HG02840 (cell line): ENCODE results near the gene EP300.
"Not testable (repeated sequence)": the region's sequence is repeated elsewhere in the genome, so short reads cannot be mapped to it uniquely, and the experiment has no call there.

Experiments
- ATAC-seq: cut with Tn5 transposase; IDR thresholded peaks from one replicate; pipeline ENCODE4 v1.9.1; 2021; ENCODE audit warnings: mild to moderate bottlenecking, moderate library complexity, moderate number of reproducible peaks; ENCODE audit not compliant: unreplicated experiment, low FRiP score

EP300 gene

GRCh38 chr22:41092023-41092817 is at the start of gene EP300:
Gene EP300 (plus strand): TSS chr22:41092592. CDS start chr22:41093005, 413 bp downstream.
- peak; percentile 33 for ATAC-seq

- no peak for ATAC-seq
Observed at GRCh38 chr22:41043722-41044121, 48.7 kb upstream of the EP300 start.

GRCh38 chr22:41045575-41045974 is 46.8 kb upstream of the EP300 start:
- not testable (repeated sequence) for ATAC-seq

GRCh38 chr22:41047801-41048211 is 44.6 kb upstream of the EP300 start:
- ATAC-seq: no peak

GRCh38 chr22:41048345-41048744 is 44.0 kb upstream of the EP300 start:
- ATAC-seq: not testable (repeated sequence)

- no peak for ATAC-seq
Observed at GRCh38 chr22:41048791-41049717, 43.3 kb upstream of the EP300 start.

- ATAC-seq: not testable (repeated sequence)
Observed at GRCh38 chr22:41049795-41050194, 42.6 kb upstream of the EP300 start.

- no peak for ATAC-seq
Observed at GRCh38 chr22:41050883-41051282, 41.5 kb upstream of the EP300 start.

- ATAC-seq: no peak
Observed at GRCh38 chr22:41052661-41053490, 39.5 kb upstream of the EP300 start.

- ATAC-seq: no peak
Observed at GRCh38 chr22:41057076-41057475, 35.3 kb upstream of the EP300 start.

- ATAC-seq: no peak
Observed at GRCh38 chr22:41062146-41062545, 30.2 kb upstream of the EP300 start.

- not testable (repeated sequence) for ATAC-seq
Observed at GRCh38 chr22:41064326-41064725, 28.1 kb upstream of the EP300 start.

- ATAC-seq: not testable (repeated sequence)
Observed at GRCh38 chr22:41066341-41066740, 26.1 kb upstream of the EP300 start.

GRCh38 chr22:41067968-41068367 is 24.4 kb upstream of the EP300 start:
- ATAC-seq: not testable (repeated sequence)

GRCh38 chr22:41070665-41071331 is 21.6 kb upstream of the EP300 start:
- no peak for ATAC-seq

- no peak for ATAC-seq
Observed at GRCh38 chr22:41074061-41074460, 18.3 kb upstream of the EP300 start.

- ATAC-seq: no peak
Observed at GRCh38 chr22:41074466-41074865, 17.9 kb upstream of the EP300 start.

GRCh38 chr22:41074941-41075710 is 17.3 kb upstream of the EP300 start:
- ATAC-seq: no peak

GRCh38 chr22:41075946-41076345 is 16.4 kb upstream of the EP300 start:
- ATAC-seq: no peak
